Measurements from ENCODE around the gene JAZF1.

The JAZF1 gene

DNA sequence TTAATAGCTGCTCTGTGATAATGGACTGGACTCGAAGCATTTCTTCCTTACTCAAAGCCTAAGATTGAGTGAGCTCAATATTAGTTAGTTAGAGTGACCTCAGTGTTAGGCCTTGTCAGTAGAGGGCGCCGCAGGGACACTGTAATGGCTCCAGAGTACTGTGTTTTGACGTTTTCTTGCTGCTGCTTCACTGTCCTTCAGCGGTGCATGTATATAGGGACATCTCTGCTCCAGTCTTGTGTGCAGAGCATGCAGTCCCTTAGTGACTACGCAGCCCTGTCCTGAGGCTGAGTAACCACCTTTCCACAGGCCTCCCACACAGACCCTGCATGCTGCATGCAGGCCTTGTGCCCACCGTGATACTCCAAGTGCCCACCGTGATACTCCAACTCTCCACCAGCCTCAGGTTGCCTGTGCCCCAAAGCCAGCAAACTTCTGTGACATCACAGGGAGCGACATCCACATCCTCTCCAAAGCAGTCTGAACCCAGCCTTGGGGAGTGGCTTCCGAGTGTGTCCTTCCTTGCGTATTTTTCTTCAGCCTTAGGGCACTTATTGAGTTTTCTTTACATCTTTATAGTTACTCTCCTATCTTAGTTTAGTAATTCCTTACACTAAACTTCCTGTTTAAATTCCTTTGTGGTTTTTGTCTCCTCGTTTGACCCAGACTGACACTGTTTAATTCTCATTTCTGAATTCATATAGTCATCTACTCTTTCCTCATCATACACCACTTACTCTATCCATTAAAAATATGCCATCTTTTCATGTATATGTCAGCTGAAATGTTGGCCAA, 118.2 kb downstream of the JAZF1 start:
- TF ChIP-seq, protein P1, sequence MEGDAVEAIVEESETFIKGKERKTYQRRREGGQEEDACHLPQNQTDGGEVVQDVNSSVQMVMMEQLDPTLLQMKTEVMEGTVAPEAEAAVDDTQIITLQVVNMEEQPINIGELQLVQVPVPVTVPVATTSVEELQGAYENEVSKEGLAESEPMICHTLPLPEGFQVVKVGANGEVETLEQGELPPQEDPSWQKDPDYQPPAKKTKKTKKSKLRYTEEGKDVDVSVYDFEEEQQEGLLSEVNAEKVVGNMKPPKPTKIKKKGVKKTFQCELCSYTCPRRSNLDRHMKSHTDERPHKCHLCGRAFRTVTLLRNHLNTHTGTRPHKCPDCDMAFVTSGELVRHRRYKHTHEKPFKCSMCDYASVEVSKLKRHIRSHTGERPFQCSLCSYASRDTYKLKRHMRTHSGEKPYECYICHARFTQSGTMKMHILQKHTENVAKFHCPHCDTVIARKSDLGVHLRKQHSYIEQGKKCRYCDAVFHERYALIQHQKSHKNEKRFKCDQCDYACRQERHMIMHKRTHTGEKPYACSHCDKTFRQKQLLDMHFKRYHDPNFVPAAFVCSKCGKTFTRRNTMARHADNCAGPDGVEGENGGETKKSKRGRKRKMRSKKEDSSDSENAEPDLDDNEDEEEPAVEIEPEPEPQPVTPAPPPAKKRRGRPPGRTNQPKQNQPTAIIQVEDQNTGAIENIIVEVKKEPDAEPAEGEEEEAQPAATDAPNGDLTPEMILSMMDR (IDR thresholded peaks at IDR 0.05), result peak; percentile 64
- no peaks in the 10 kb centered on the region for H3K9me3 ChIP-seq
- peaks cover 38 to 39% of the 10 kb centered on the region in 2 experiments for H3K4me1 ChIP-seq (ENCODE audit: control insufficient read depth in 1 of 2, insufficient read depth in 1 of 2, low read depth in 1 of 2, low read length in 1 of 2)
- H3K36me3 ChIP-seq, result no peaks in the 10 kb centered on the region
- H3K27me3 ChIP-seq, result no peaks in the 10 kb centered on the region
- H3K4me3 ChIP-seq (ENCODE audit: low read depth in 1 of 2, low read length in 1 of 2), result peak overlapping the region in 1 of 2 experiments; percentile 28
- peak overlapping the region; percentile 60 for H3K27ac ChIP-seq

DNA sequence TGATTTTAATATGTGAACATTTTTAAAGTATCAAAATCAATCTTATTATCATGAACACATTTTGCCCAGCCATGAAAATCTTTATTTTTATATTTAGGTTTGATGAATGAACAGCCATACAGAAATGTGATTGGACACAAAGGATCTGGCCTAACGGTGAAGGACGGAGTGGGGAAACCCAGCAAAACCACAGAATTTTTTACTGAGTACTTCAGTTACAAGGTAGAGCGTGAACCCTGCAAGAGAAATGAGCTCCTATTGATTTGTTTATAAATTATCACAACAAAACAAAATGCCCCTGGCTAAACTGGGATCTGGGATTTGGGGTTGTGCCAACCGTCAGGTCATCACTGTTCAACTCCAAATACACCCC, 118.8 kb downstream of the JAZF1 start:
- no peak overlapping the region for H3K4me3 ChIP-seq (ENCODE audit: low read depth in 1 of 2, low read length in 1 of 2)
- no peaks in the 10 kb centered on the region for H3K36me3 ChIP-seq
- H3K9me3 ChIP-seq, result no peaks in the 10 kb centered on the region
- H3K4me1 ChIP-seq (ENCODE audit: control insufficient read depth in 1 of 2, insufficient read depth in 1 of 2, low read depth in 1 of 2, low read length in 1 of 2), result peaks cover 38 to 39% of the 10 kb centered on the region in 2 experiments
- H3K27me3 ChIP-seq, result no peaks in the 10 kb centered on the region
- TF ChIP-seq, protein P1 (IDR thresholded peaks at IDR 0.05), result no peak
- H3K27ac ChIP-seq, result peak overlapping the region; percentile 60

DNA sequence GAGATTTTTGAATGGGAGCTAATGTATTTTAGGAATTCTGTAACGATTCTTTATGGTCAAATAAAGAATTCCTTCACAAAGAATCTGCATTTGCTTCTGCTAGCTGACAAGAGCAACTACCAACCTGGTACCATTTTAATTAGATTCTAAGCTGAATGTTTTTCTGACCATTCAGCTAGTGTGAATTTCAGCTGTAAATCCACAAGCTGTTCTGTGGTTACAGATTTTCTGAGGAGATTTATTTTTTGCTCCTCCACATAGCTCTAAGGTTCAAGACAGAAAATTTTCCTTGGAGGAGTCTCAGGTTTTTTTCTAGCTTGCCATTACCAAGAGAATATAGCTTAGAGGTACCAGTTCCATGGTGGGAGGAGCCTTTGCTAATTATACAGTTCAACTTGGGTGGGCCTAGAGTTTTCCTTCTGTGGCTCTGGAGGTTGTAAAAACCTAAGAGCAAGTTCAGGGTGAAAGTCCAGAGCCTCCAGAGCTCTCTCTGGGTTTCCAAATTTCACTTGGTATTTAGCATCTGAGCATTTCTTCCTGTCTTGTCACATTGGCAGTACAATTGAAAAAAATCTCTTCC, 120.1 kb downstream of the JAZF1 start:
- TF ChIP-seq, protein P1 (IDR thresholded peaks at IDR 0.05), result no peak
- no peak overlapping the region for H3K27ac ChIP-seq
- no peak overlapping the region for H3K4me3 ChIP-seq (ENCODE audit: low read depth in 1 of 2, low read length in 1 of 2)
- H3K36me3 ChIP-seq, result no peaks in the 10 kb centered on the region
- no peaks in the 10 kb centered on the region for H3K27me3 ChIP-seq
- peaks cover 35 to 38% of the 10 kb centered on the region in 2 experiments for H3K4me1 ChIP-seq (ENCODE audit: control insufficient read depth in 1 of 2, insufficient read depth in 1 of 2, low read depth in 1 of 2, low read length in 1 of 2)
- no peaks in the 10 kb centered on the region for H3K9me3 ChIP-seq

DNA sequence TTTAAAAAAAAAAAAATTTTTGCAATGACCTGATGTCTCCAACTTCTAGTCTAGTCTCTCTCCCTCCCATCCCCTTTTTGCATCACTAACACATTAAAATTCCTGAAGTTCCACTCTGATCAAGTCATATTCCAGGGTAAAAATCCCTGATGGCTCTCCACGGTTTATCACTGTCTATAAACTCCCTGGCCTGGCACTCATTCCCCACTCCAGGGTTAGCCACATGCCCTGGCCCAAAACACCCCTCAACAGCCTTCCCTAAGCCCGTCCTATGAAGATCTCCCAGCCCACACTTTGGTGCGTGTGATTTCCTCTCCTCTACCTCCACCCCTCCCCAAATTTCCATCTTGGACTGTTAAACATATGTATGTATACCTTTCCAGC, 125.4 kb downstream of the JAZF1 start:
- Histone ChIP-seq H3K4me3 (ENCODE audit: low read depth in 1 of 2, low read length in 1 of 2) (no peak overlapping the region), H3K9me3 (no peaks in the 10 kb centered on the region), H3K27me3 (no peaks in the 10 kb centered on the region), H3K4me1 (ENCODE audit: control insufficient read depth in 1 of 2, insufficient read depth in 1 of 2, low read depth in 1 of 2, low read length in 1 of 2) (peaks cover 10 to 13% of the 10 kb centered on the region in 2 experiments), H3K27ac (no peak overlapping the region), H3K36me3 (no peaks in the 10 kb centered on the region)
- TF ChIP-seq, protein P1 (IDR thresholded peaks at IDR 0.05), result no peak

DNA sequence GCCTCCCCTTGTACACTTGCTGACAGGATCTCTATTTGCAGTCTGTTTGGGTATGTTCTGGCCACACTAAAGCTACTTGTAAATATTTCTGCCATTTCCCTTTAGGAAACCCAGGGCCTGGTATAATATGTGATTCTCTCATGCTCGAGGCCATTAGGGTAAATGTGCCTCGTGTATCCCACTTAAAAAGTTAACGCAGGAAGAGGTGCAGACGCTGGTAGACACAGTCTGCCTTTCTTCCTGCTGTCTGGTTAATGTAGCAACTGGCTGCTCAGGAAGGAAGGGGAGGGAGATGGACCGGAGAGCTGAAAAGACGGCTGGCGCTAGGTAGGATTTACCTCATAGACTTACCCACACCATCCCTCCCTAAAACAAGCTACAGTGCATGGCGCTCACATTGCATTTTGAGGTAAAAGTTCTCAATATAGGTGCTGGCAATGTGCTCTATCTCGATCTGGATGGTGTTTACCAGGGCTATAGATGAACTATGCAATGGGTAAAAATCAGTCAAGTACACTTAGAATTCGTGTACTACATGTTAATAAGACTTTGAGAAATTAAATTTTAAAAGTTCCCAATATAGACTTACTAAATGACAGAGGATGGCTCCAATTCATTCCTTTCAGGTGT, 125.9 kb downstream of the JAZF1 start:
- H3K4me1 ChIP-seq (ENCODE audit: control insufficient read depth in 1 of 2, insufficient read depth in 1 of 2, low read depth in 1 of 2, low read length in 1 of 2), result peaks cover 10 to 13% of the 10 kb centered on the region in 2 experiments
- no peak overlapping the region for H3K4me3 ChIP-seq (ENCODE audit: low read depth in 1 of 2, low read length in 1 of 2)
- no peaks in the 10 kb centered on the region for H3K9me3 ChIP-seq
- H3K27ac ChIP-seq, result no peak overlapping the region
- H3K27me3 ChIP-seq, result no peaks in the 10 kb centered on the region
- H3K36me3 ChIP-seq, result no peaks in the 10 kb centered on the region
- TF ChIP-seq, protein P1 (IDR thresholded peaks at IDR 0.05), result no peak
